Umbilical cord (tissue), 2 donors: ENCODE measurements around the gene UBXN7. TPM values are rescaled to one million over a fixed set of nuclear protein-coding genes. Genes with fewer than 3 reads are reported as not detected.
"Not testable (repeated sequence)": the region's sequence is repeated elsewhere in the genome, so short reads cannot be mapped to it uniquely, and the experiment has no call there.

Experiments used
- DNase-seq: peaks from one replicate; pipeline ENCODE4 v3.0.0-alpha.2; 2015; ENCODE audit warnings: low spot score
- total RNA-seq: library from RNA; depleted of rRNA; stranded (reverse); fragments of >200 nt; gene quantifications from one replicate; pipeline ENCODE4 v1.2.3, GENCODE V29; 2014; ENCODE audit warnings: low replicate concordance; ENCODE audit not compliant: insufficient read depth

UBXN7 gene
- total RNA-seq, 1 donor from 2014 or later = 18.8 TPM

- no peak for DNase-seq
Observed at GRCh38 chr3:196419386-196419785, 12.8 kb downstream of the UBXN7 start.

GRCh38 chr3:196418601-196419000, 13.6 kb downstream of the UBXN7 start:
- DNase-seq = no peak

- DNase-seq = no peak
Observed at GRCh38 chr3:196414469-196414868, 17.8 kb downstream of the UBXN7 start.

DNA sequence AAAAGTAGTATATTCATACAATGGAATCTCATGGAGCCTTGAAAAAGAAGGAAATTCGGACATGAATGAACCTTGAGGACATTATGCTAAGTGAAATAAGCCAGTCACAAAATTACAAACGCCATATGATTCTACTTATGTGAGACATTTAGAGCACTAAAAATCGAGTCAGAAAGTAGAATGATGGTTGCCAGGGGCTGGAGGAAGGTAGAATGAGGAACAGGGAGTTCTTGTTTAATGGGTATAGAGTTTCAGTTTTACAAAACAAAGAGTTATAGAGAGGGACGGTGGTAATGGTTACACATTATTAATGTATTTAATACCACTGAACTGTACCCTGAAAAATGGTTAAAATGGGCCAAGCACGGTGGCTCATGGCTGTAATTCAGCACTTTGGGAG, 19.5 kb downstream of the UBXN7 start:
- no peak for DNase-seq

DNA sequence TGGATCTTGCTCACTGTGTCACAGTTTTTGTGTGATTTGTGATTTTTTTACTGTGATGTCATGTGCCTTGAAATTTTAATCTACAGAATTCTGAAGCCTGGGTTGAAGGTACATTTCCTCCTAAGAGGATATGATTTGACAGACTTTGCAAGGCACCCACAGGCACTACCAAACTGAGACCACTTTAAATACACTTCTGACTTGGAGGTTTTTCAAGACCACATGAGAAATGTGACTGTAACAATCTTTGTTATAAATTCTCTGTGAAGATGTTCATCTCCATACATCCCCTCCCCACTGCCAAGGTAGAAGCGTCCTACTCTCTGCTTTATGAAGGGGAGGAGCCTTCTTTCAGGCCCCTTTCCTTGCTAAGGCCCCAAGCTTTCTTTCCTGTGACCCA, 22.8 kb downstream of the UBXN7 start:
- no peak for DNase-seq

- no peak for DNase-seq
Observed at GRCh38 chr3:196408565-196409300, 23.5 kb downstream of the UBXN7 start.

DNA sequence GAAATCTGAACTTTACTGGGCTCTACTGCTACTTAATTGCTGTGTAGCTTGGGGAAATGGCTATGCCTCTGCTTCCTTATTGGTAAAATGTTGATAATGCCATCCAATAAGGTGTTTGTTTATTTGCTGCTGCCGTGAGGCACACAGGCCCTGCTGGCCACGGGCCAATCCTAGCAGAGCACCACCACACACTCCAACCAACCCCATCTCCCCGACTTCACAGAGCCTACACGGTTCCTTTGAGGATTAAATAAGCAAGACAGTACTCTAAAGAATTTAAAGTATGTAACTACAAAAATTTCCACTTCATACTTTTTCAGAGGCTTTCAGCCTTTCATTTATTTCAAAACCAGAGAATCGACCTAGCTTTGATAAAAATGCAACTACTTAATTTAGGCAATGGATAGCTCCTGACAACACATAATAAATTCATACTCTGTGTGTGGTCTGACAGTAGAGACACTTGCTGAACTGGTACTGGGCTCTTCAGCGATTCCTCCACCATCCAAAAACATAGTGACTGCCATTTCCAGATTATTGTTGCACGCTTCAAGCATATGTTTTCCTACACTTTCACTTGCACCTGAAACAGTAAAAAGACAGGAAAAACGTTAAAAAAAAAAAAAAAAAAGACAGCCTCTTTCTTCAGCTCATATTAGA, 25.3 kb downstream of the UBXN7 start:
- peak; percentile 69 for DNase-seq

- DNase-seq = no peak
Observed at GRCh38 chr3:196400331-196400730, 31.9 kb downstream of the UBXN7 start.

- DNase-seq = no peak
Observed at GRCh38 chr3:196399485-196399945, 32.7 kb downstream of the UBXN7 start.

DNA sequence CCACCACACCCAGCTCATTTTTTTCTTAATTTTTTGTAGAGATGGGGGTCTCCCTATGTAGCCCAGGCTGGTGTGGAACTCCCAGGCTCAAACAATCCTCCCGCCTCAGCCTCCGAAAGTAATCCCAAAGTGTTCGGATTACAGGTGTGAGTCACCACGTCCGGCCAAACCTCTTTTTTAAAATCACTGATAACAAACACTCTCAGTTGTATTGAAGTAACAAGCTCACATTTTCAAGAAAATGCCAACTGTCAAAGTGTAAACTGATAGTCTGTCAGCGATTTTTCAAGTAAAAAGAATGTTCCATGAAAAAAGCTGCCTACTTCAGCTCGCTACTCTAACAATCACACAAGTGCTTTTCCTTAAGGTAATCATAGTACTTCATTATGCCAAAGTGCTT, 33.4 kb downstream of the UBXN7 start:
- DNase-seq = no peak

DNA sequence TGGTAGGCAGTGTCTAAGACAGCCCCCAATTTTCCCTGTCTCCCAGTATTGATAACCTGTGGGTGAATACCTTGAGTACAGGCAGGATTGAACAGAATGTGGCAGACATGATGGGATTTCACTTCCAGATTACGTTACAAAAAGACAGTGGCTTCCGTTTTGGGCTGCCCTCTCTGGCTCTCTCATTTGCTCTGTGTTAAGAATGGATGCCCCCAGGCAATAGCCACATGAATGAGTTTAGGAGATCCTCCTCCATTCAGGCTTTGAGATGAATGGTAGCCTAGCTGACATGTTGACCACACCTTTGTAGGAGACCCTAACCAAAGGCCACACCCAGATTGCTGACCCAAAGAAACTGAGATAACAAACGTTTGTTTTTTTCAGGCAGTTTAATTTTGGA, 34.3 kb downstream of the UBXN7 start:
- no peak for DNase-seq

DNA sequence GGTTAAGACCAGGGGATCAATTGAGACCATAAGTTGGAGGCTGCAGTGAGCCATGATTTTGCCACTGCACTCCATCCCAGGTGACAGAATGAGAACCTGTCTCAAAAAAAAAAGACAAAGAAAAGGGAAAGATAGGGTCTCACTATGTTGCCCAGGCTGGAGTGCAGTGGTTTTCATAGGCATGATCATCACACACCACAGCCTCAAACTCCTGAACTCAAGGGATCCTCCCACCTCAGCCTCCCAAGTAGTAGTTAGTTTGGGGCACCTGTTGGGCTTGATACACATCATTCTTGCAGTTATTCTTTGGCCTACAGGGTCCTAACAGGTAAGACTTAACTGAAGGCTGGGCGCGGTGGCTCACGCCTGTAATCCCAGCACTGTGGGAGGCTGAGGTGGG, 42.1 kb downstream of the UBXN7 start:
- DNase-seq = no peak

DNA sequence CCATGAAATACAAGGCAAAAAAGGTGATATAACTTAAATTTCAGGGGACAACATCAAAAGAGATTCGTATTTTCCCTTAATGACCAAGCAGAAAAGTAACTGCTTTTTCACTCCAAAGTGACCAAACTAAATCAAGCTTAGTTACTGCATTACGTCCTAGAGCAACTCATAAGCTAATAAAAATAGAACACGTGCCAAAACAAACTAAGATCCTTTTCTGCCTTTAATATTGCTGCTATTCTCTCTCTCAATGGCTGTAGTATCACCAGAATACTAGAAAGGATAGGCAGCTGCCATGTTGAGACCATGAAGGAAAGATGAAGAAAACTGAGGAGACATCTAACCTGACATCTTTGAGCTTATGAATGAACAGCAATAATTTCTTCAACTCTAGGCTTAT, 43.3 kb downstream of the UBXN7 start:
- no peak for DNase-seq

DNA sequence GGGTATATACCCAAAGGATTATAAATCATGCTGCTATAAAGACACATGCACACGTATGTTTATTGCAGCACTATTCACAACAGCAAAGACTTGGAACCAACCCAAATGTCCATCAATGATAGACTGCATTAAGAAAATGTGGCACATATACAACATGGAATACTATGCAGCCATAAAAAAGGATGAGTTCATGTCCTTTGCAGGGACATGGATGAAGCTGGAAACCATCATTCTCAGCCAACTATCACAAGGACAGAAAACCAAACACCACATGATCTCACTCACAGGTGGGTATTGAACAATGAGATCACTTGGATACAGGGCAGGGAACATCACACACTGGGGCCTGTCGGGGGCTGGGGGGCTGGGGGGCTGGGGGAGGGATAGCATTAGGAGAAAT, 44.3 kb downstream of the UBXN7 start:
- DNase-seq = not testable (repeated sequence)

DNA sequence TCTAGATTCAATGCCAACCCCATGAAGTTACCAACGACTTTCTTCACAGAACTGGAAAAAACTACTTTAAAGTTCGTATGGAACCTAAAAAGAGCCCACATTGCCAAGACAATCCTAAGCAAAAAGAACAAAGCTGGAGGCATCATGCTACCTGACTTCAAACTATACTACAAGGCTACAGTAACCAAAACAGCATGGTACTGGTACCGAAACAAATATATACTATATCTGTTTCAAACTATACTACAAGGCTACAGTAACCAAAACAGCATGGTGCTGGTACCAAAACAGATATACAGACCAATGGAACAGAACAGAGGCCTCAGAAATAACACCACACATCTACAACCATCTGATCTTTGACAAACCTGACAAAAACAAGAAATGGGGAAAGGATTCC, 45.4 kb downstream of the UBXN7 start:
- not testable (repeated sequence) for DNase-seq

- not testable (repeated sequence) for DNase-seq
Observed at GRCh38 chr3:196386034-196386433, 46.2 kb downstream of the UBXN7 start.

GRCh38 chr3:196385446-196385845, 46.8 kb downstream of the UBXN7 start:
- not testable (repeated sequence) for DNase-seq

- DNase-seq = no peak
Observed at GRCh38 chr3:196378146-196378841, 53.9 kb downstream of the UBXN7 start.

DNA sequence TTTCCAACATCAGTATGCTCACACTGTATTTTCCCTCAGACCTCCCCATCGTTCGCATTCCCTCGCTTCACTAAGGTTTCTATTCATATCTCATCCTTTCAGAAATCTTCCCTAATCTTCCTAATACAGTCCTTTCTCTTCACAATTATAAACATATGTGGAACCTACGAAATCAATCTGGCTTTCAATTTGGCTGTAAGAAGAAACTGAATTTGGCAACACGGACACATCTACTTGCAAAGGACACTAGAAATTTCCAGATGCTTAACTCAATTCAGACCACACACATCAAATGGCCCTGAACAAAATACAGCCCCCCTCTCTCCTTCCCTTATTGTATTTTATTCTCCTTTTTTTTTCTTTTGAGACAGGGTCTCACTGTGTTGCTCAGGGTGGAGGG, 54.9 kb downstream of the UBXN7 start:
- DNase-seq = no peak

DNA sequence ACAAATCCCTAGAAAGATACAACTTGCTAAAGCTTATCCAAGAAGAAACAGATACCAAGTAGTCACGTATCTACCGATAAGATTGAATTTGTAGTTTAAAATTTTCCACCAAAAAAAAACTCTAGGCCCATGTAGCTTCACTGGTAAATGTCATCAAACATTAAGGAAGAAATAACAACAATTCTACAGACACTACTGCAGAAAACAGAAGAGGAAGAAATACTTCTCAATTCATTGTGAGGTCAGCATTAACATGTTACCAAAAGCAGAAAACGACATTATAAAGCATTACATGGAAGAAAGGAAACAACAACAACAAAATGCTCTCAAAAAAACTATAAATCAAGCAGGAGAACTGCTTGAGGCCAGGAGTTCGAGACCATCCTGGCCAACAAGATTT, 66.5 kb downstream of the UBXN7 start:
- DNase-seq = no peak

DNA sequence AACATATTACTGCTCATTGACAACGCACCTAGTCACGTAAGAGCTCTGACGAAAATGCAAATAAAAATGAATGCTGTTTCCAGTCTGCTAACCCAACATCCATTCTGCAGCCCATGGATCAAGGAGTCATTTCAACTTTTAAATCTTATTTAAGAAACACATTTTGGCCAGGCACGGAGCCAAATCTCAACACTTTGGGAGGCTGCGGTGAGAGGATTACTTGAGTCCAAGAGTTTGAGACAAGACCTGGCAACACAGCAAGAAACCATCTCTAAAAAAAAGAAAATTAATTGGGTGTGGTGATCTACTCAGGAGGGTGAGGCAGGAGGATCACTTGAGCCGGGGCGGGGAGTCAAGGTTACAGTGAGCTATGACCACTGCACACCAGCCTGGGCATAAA, 71.6 kb downstream of the UBXN7 start:
- DNase-seq = no peak

DNA sequence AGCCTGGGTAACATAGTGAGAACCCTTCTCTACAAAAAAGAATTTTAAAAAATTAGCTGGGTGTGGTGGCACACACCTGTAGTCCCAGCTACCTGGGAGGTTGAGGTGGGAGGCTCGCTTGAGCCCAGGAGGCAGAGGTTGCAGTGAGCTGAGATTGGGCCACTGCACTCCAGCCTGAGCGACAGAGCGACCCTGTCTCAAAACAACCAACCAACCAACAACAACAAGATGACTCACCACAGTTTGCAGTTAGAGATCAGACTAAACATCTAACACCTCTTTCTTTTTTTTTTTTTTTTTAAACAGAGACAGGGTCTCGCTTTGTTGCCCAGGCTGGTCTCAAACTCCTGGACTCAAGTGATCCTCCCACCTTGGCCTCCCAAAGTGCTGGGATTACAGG, 73.7 kb downstream of the UBXN7 start:
- not testable (repeated sequence) for DNase-seq

DNA sequence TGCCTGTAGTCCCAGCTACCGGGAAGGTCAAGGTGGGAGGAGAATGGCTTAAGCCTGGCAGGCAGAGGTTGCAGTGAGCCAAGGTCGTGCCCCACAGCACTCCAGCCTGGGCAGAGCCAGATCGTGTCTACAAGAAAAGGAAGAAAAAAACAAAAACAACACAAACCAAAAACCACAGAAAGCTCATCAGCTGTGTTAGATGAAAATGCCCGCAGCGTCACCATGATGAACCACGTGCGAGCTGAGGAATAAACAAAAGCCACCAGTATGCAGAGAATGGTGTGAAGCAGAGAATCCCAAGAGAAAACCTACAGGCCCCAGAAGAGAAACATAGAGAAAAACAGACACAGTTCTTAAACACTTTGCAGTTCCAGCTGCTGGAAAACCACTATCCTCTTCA, 74.3 kb downstream of the UBXN7 start:
- no peak for DNase-seq
